GM18517 (cell line): ENCODE results near the gene PTPRA.
"Not testable (repeated sequence)": the region's sequence is repeated elsewhere in the genome, so short reads cannot be mapped to it uniquely, and the experiment has no call there.

Experiments used
- ATAC-seq: cut with Tn5 transposase; IDR thresholded peaks from one replicate; pipeline ENCODE4 v1.9.1; 2021; ENCODE audit warnings: mild to moderate bottlenecking, moderate library complexity; ENCODE audit not compliant: unreplicated experiment

Gene PTPRA

DNA sequence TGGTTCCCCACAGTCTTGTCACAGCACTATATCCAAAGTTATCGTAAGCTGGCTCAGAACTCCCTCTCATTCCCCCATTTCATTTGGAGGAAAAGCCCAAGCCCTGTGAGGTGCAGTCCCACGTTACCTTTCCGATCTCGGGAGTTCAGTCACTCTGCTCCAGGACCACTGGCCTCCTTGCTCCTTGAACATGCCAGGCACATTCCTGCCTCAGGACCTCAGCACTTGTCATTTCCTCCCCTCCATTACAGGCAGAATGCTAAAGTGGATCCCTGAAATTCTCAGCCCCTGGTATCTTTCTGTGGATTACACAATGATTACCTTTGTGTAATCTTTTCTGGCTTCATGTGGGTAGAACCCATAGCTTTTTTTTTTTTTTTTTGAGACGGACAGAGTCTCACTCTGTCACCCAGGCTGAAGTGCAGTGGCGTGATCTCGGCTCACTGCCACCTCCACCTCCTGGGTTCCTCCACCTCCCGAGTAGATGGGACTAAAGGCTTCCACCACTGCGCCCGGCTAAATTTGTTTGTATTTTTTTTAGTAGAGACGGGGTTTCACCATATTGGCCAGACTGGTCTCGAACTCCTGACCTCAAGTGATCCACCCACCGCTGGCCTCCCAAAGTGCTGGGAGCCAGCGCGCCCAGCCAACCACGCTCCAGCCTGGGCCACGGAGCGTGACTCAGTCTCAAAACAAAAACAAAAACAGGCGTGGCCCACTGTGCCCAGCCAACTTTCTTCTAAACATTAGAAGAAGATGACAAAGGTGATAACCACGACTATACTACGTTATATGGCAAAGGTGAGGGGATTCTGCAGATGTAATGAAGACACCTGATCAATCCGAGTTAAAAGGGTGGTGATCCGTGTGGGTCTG, 194.1 kb downstream of the PTPRA start:
- no peak for ATAC-seq

DNA sequence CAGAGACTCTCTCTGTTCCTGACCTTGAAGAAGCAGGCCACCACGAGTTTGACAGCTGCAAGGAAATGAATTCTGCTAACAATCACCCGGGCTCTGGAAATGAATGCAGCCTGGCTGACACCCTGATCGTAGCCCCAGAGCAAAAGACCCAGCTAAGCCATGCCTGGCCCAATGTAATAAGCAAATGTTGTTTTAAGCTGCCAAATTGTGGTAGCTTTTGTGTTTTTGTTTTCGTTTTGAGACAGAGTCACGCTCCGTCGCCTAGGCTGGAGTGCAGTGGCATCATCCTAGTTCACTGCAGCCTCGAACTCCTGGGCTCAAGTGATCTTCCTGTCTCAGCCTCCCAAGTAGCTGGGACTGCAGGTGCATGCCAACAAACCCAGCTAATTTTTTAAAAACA, 194.8 kb downstream of the PTPRA start:
- peak; percentile 49 for ATAC-seq

DNA sequence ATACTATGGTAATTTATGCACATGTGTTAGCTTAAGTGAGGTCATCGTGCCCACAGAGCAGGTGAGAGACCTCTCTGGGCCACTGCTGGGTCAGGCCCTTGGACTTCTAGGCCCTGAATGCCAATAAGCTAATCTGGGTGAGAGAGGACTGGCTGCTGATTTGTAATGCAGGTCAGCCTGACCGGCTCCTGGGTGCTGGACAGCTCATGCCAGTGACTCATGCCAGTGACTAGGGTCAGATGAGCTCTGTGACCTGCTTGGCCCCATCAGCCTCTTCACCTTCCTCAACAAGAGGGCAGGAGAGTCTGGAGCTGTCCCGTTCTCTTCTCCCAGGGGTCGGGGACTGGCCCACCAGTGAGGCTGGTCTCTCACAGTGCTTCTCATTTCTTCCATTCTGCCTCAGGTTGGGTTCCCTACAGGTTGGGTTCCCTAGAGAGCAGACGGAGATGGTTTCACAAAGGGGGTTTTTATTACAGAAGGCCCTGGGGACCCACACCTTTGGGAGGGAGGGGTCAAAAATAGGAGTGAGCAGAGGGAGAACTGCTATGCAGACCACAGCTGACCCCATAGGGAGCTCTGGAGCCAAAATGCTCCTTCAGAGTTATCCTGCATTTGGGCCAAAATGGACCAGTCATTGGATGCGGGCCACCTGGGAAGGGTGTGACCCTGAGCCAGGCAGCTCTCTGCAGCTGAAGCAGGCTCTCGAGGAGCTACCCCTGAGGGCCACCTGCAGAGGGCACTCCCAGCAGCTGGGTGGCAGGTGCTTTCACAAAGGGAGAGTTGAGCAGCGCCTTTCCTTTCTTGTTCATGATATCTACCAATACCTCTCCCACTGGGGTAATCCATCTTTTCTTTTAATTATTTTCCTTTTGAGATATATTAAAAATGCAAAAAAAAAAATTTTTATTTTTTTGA, 196.0 kb downstream of the PTPRA start:
- no peak for ATAC-seq

DNA sequence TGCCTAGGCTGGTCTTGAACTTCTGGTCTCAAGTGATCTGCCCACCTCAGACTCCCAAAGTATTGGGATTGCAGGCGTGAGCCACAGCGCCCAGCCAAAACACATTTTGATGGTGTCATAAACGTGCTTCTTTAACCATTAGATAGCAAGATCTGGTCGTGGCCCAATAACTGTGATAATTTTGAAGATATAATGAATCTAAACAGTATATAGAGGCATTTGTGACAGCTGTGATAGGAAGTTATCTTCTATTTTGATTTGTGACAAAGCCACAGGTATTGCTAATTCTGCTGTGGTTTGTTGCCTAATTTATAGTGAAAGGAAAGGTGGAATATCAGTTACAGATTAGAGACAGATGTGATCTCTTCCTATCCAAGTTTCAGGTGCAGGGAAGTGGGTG, 197.4 kb downstream of the PTPRA start:
- ATAC-seq: no peak

DNA sequence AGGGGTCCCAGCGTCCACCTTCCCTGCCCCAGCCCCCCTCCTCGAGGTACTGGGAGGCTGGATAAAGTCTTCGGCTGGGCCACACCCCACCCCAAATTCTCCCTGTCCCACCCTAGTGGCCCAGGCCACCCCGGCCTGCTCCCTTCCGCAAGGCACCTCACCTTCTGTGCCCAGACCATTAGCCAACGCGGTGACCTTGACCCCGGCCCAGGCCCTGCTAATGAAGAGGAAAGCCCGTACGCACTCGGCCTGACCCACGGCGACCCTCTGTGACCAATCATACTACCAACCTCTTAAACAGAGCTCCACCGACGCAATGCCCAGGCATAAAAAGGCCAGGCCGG, 198.0 kb downstream of the PTPRA start:
- ATAC-seq: no peak

DNA sequence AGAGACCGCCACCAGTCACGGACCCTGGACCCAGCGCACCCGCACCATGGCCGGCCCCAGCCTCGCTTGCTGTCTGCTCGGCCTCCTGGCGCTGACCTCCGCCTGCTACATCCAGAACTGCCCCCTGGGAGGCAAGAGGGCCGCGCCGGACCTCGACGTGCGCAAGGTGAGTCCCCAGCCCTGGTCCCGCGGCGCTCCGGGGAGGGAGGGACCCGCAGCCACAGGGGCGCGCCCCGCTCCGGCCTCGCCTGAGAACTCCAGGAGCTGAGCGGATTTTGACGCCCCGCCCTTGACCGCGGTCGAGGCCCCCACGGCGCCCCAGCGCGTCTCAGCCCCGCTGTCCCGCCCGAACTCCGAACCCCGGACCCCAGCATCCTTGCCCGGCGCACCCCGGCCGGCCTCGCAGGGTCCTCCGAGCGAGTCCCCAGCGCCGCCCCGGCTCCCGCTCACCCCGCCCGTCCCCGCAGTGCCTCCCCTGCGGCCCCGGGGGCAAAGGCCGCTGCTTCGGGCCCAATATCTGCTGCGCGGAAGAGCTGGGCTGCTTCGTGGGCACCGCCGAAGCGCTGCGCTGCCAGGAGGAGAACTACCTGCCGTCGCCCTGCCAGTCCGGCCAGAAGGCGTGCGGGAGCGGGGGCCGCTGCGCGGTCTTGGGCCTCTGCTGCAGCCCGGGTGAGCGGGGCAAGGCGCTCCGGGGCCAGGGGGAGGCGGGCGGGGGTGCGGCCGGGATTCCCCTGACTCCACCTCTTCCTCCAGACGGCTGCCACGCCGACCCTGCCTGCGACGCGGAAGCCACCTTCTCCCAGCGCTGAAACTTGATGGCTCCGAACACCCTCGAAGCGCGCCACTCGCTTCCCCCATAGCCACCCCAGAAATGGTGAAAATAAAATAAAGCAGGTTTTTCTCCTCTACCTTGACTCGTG, 198.6 kb downstream of the PTPRA start, which contains the start of gene OXT:
Gene OXT (plus strand): TSS at position 11 of the 920 bp plus-strand sequence. CDS start 36 bp downstream, at position 47.
- no peak for ATAC-seq

DNA sequence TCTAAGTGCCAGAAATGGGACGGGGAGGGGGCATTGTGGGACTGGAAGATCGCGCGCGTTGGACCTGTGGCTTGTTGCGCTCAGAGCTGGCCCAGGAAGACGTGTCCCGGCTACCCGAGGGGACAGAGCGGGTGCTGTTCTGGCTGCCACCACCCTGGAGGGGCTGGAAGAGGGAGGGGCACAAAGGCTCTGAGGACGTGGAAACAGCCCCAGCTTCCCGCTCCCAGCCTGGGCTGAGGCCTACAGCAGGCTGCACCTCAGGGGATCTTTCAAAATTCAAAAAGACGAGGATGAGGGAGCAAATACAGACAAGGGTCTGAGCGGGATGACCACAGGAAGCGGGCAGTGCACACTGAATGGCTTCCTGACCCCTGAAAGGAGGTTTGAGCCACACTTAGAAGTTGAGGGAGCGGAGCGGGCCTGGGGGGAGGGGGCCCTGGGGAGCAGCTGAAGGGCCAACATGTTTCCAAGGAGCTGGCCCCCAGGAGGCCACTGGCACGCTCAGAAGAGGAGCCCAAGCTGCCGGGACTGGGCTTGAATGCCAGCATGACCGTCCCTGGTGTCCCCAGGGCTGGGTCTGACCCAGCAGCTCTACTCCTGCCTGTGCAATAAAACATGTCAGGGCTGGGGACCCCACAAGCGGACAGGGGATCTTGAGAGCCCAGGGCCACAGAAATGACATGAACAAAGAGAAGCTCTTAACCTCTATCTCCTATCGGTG, 199.4 kb downstream of the PTPRA start:
- no peak for ATAC-seq

DNA sequence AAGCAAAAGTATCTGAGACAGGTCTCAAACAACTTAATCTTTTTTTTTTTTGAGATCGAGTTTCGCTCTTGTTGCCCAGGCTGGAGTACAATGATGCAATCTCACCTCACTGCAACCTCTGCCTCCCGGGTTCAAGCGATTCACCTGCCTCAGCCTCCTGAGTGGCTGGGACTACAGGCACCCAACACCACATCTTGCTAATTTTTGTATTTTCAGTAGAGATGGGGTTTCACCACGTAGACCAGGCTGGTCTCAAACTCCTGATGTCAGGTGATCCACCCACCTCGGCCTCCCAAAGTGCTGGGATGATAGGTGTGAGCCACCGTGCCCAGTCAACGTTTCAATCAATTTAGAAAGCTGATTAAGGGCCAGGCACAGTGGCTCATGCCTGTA, 200.0 kb downstream of the PTPRA start:
- ATAC-seq: not testable (repeated sequence)

DNA sequence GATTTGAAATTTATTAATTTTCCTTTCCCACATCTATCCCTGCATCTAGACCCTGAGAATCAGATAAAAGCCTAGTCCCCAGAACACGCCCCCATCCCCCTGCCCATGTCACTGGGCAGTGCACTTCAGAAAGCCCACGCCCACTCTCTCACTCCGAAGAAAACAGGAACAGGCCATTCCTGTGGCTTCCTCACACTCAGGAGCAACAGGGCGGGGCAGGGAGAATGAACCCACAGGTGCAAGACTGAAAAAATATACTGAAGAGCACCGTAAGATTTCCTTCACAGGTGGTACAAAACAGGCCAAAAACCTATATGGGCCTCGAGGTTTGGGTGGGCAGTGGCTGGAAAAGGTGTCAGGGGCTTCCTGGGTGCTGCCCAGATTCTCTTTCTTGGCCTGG, 201.5 kb downstream of the PTPRA start:
- ATAC-seq: no peak

DNA sequence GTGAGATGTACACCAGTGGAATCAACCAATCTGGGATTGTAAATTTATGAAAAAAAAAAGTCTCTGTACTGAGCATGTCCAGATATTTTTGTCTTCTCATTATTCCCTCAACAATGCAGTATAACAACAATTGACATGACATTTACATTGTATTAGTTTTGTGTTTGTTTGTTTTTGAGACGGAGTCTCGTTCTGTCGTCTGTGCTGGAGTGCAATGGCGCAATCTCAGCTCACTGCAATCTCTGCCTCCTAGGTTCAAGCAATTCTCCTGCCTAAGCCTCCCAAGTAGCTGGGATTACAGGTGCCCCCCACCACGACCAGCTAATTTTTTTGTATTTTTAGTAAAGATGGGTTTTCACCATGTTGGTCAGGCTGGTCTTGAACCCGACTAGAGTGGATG, 202.0 kb downstream of the PTPRA start:
- not testable (repeated sequence) for ATAC-seq

DNA sequence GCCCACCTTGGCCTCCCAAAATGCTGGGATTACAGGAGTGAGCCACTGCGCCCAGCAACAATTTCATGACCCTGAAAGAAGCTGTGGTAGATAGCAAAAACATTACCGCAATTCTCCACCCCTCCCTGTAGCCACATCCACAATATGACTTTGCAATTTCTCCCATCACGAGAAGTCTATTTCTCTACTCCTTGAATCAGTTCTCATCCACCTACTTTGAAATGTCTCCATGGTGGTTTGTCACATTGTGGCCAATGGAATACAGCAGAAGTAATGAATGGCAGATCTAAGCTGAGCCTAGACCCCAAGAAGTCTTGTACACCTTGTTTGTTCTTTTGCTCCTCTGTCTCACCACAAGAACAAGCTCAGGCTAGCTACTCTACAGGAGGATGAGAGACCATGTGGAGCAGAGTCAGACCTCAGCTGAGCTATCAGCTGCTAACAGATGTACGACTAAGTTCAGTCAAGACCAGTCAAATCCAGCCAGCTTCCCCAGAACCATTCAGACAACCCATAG, 204.4 kb downstream of the PTPRA start:
- ATAC-seq: no peak

DNA sequence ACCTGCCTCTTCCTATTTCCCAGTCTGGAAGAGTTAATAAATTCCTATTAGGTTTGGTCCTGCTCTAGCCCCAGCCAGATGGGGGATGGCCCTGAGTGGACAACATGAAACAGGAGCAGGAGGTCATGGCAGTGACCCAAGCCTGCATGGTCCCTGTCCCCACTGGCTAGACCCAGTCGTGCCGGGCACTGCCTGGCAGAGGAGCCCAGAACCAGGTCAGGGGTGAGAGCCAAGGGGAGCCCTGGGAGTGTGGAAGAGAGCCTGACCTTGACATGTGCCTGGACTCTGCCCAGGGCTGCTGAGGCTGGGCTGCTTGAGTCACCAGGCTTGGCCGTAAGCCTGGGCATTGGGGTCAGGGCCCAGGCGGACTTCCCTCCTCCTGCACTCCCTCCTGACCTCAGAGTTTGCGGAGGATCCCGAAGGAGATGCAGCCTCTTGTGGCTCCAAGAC, 207.7 kb downstream of the PTPRA start:
- ATAC-seq: no peak

DNA sequence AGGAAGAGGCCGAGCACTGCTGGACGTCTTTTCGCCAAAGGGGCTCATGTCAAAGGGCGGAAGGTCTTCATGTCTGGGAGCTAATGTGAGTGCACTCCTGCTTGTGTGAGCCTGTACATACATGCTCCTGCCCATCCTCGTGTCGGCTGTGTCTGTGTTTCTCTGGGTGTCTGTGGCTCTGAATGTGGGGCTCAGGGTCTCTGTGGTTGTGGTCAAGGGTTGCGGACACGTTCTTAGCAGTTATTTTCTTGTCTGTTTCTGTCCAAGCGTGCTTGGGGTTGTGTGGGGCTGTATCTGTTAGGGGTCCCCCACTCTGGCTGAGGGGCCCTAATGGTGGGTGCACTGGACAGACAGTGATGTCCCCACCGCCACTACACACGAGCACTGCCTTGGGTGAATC, 208.4 kb downstream of the PTPRA start:
- no peak for ATAC-seq

DNA sequence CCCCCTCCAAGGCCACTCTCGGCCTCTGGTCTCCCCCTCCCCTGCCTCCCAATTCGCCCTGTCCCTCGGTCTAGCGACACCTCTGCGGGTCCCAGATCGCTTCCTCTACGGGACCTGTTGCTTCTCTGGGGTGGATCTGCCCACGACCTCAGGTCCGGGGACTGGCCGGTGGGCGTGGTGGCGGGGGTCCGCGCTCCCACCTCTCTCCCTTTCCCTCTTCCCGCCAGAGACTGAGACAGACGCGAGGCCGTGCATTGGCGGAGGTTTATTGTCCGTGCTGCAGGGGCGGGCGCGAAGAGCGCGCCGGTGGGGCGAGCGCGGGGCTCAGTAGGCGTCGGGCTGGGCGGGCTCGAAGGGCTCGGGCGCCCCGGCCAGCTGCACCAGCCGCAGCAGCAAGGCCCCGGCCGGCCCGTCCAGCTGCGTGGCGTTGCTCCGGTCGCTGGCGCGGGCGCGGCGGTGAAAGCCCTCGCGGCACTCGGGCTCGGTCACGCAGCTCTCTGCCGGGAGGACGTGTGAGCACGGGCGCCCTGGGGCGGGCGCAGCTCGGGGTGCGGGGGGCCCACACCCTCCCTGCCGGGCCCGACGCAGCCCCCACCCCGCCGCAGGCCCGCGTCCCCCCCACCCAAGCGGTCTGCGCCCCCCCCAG, 209.1 kb downstream of the PTPRA start:
- no peak for ATAC-seq

DNA sequence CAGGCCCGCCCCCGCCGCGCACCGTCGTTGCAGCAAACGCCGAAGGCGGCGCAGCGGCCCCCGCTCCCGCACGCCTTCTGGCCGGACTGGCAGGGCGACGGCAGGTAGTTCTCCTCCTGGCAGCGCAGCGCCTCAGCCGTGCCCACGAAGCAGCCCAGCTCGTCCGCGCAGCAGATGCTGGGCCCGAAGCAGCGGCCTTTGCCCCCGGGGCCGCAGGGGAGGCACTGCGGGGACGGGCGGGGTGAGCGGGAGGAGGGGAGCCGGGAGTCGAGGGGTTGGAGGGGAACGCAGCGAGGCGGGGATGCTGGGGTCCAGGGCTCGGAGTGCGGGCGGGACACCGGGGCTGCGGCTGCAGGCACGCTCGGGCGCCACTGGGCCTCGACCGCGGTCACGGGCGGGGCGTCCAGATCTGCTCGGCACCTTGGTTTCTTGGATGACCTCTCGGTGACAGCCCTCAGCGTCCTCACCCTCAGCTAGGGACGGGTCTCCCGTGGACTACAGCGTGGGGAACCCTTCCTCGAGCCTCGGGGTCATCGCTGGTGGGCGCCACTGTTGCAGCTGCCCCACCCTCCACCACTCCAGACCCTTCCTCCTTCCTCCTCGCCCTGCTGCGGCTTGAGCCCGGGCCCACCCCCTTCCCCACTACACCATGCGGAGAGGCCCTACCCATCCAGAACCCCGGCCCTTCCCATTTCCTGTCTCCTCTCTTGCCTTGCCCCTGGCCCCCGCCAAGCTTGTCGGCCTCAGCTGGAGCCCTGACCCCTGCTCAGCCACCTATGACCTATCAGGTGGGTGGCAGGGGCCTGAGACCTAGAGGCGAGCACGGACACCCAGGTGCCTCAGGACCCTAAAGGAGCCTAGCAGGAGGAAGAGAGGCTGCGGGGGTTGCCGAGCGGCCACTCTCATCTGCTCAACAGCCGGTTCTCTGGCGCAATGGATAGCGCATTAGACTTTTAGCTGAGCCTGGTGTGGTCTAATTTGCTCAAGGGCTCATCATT, 210.0 kb downstream of the PTPRA start:
- ATAC-seq: no peak

DNA sequence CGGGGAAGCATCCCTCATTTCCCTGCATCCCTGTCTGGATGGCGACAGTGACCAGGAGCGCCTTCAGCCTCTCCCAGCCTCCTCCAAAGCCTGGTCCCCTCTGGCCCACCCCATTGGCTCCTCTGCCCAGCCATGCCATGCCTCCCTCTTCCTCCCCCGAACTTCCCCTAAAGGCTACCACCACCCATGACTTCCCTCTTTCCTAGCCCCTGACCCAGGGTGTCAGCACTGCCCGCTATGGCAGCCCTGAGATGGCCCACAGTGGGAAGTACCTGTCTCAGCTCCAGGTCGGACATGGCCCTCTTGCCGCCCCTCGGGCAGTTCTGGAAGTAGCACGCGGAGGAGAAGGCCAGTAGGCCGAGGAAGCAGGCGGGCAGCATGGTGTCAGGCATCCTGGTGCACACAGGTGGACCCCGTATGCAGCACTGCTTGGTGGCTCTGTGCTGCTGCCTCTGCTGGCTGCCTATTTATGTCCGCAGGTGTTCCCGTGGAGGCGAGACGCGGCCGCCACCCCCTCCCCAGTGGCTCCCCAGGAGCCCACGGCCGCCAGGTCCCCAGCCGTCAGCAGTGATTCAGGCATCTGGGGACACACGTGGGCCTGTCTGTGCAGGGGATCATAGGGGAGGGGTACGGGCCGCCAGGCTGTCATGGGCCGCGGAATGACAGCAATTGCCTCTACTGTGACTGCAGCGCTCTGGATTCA, 211.2 kb downstream of the PTPRA start, which contains the start of gene AVP:
Gene AVP (minus strand): TSS at position 442 of the 703 bp plus-strand sequence. CDS start 50 bp downstream, at position 392.
- ATAC-seq: no peak

DNA sequence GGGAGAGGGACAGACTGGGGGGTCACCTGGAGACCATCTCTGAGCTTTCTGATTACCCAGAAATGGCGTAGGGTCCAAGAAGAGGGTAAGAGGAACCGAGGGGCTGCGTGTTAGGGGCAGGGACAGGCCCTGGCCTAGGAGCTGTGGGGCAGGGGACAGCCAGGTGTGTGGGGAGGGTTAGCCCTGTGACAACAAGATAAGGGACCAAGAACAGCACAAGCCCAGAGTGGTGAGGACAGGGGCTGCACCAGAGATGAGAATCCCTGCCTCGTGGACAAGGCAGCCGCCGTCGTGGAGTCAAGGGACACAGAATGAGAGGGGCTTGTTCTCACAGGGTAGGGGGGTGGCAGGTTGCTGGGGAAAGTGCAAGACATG, 211.7 kb downstream of the PTPRA start:
- no peak for ATAC-seq
